GM19193 (cell line): ENCODE measurements around the gene TRERF1.

ENCODE experiments used
- POLR2A ChIP-seq: IDR thresholded peaks from 4 replicates; pipeline ENCODE4 v1.6.1; 2011; ENCODE audit not compliant: insufficient read depth, insufficient read length; ENCODE audit errors: extremely low read depth

TRERF1 gene

GRCh38 chr6:42250274-42250931, 201.3 kb downstream of the TRERF1 start:
- no peak for TF ChIP-seq POLR2A

DNA sequence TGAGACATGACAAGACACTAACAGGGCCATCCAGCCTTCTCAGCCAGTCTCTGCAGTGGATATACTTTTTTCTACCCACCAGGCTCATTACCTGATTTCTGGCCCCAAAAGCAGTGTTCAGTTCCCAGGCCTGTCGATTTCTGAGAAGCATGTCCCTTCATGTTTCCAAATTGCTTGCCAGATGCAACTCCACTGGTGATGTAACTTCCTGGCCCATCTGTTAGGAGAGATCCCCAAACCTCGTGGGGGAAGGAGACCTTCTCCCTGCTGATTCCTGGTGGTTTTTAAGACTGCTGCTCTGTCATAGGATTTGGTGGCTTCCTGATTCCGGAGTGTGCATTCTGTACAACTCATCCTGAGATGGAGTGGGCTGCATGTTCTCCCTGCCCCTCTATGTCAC, 202.4 kb downstream of the TRERF1 start:
- TF ChIP-seq POLR2A = no peak

DNA sequence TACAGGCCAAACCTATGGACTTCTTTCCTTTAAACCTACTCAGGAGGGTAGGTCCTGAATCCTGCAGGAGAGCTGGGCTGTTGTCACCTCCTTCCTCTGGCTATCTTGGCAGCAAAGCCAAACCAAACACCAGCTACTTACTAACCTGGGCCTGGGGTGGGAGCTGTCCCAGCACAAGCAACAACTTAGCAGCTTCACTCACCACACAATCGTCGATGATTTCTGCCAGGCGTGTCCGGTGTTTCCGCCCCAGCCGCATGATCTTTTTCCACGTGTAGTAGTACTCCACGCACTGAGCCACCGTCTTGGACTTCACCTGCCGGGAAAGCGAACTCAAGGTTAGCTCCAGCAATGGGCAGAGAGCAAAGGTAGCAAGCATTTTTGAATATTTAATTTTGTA, 208.7 kb downstream of the TRERF1 start:
- TF ChIP-seq POLR2A = no peak

DNA sequence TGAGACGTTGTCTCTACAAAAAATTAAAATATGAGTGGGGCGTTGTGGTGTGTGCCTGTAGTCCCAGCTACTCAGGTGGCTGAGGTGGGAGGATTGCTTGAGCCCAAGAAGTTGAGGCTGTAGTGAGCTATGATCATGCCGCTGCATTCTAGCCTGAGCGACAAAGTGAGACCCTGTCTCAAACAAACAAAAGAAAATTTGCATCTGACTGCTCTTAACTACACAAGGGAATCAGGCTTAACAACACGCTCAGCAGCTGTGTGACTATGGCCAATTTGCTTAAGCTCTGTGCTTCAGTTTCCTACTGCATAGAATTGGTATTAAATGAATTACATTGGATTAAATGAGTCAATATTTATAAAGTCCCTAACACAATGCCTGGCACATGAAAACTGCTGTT, 209.8 kb downstream of the TRERF1 start:
- no peak for TF ChIP-seq POLR2A

DNA sequence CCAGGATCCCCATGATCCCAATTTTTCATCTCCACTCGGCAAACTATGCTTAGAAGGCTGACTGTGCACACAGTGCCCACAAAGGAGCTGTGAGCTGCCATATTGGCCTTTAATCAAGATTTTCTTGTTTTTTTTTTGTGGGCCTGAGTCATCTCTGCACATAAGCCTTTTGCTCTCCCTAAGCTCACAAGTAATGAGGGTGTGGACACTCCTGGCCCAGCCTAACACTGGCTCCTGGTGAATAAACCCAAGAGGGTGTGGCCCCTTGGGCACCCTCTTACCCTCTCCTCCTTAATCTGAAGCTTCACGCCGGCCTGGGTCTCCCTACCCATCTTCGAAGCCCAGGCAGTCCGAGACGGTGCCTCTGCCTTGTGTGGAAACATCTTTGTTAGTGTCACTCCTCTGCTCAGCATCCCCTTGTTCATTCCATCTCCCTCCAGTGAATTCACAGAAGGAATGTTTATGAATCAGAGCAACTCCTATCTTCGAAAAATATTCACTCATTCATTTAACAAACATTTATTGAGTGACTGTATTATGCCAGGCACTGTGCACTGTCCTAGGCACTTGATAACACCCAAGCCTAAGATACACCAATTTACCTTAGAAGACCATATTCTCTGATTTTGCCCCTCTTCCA, 211.9 kb downstream of the TRERF1 start:
- no peak for TF ChIP-seq POLR2A

GRCh38 chr6:42239333-42239732, 212.4 kb downstream of the TRERF1 start:
- no peak for TF ChIP-seq POLR2A

- TF ChIP-seq POLR2A = no peak
Measured at GRCh38 chr6:42237857-42238256, 213.9 kb downstream of the TRERF1 start.

GRCh38 chr6:42236682-42237473, 214.8 kb downstream of the TRERF1 start:
- TF ChIP-seq POLR2A = no peak

- TF ChIP-seq POLR2A = no peak
Measured at GRCh38 chr6:42236030-42236429, 215.7 kb downstream of the TRERF1 start.

- no peak for TF ChIP-seq POLR2A
Measured at GRCh38 chr6:42232035-42232434, 219.7 kb downstream of the TRERF1 start.

GRCh38 chr6:42230345-42231321, 221.1 kb downstream of the TRERF1 start:
- no peak for TF ChIP-seq POLR2A

- TF ChIP-seq POLR2A = no peak
Measured at GRCh38 chr6:42229506-42230119, 222.1 kb downstream of the TRERF1 start.

DNA sequence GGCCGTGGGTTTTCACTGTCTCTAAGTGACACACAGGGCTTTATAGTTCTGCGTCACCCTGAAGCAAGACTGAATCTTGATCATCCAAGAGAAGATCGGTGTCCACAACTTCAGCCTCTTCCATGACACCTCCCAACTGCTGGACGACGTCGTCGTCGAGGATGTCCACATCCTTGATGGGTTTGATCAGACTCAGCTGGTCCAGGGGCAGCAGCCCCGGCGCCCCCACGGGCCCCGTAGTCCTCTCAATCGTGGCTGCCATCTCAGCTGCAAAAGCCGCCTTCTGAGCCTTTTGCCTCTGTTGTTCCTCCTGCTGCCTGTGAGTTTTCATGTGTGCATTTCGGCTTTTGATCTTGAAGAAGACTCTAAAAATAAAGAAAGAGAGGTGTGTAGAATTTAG, 223.4 kb downstream of the TRERF1 start:
- TF ChIP-seq POLR2A = no peak

DNA sequence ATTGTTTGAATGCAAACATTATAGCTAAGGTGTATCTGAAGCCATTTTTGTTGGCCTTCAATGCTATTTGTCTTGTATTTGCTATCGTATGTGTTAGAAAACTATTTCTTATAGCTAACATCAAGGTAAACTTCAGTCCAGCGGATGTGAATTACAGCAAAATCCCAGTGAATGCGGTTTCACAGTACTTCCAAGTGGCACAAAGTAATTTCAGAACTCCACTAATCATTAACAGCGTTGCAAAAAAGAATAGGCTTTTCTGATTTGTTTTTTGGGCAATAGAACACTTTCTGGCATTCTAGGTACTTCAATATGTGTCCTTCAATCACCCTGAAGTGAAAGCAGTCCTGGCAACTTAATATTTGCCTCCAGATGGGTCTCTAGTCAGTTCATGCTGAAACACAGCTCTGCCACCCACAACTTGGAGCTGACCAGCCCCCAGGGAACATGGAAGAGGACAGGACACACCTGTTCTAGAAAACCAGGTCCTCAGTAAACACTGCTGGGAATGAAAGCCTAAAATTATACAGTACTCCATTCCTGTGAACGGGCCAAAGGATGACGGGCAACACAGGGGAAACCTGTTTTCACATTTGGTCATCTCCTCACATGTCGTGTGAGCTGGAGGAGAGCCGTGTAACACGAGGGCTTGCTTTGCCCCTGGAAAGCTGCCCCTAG, 224.4 kb downstream of the TRERF1 start:
- no peak for TF ChIP-seq POLR2A
